Nephron (organoid): Measurements from ENCODE around the gene AMPH.

Experiments used
- H3K27ac Mint-ChIP-seq, 3 experiments: 2 replicates each; pipeline ENCODE4 v1.8.0; 2020; ENCODE audit warnings: mixed read lengths in 3 of 3, mild to moderate bottlenecking in 2 of 3, moderate library complexity in 1 of 3
- H3K27me3 Mint-ChIP-seq: 2 replicates; pipeline ENCODE4 v1.8.0; 2021; ENCODE audit warnings: low read depth, mild to moderate bottlenecking, moderate library complexity, mixed read lengths
- H3K36me3 Mint-ChIP-seq: 2 replicates; pipeline ENCODE4 v1.8.0; 2020; ENCODE audit warnings: low read depth, mixed read lengths
- H3K4me1 Mint-ChIP-seq: 2 replicates; pipeline ENCODE4 v1.8.0; 2020; ENCODE audit warnings: mixed read lengths
- H3K4me3 Mint-ChIP-seq, 3 experiments: 2 replicates each; pipeline ENCODE4 v1.8.0; 2020; ENCODE audit warnings: mild to moderate bottlenecking in 3 of 3, mixed read lengths in 3 of 3, moderate library complexity in 2 of 3
- H3K9me3 Mint-ChIP-seq: 2 replicates; pipeline ENCODE4 v1.8.0; 2020; ENCODE audit warnings: mixed read lengths
- CTCF ChIP-seq, 3 experiments: fragments of 200-600 bp; sonication (generic); IDR thresholded peaks; one replicate each; pipeline ENCODE4 v1.5.0; 2021; ENCODE audit warnings: antibody characterized with exemption in 3 of 3; ENCODE audit not compliant: unreplicated experiment in 3 of 3

AMPH gene

GRCh38 chr7:38660427-38661099 lies 29.4 kb upstream of the AMPH start:
- TF ChIP-seq CTCF (IDR thresholded peaks at IDR 0.05; ENCODE audit: unreplicated experiment in 3 of 3): peak in 2 of 3 experiments; percentile 27 to 58
- Mint-ChIP-seq H3K27me3 (peaks cover 6% of the 10 kb centered on the region), H3K36me3 (no peaks in the 10 kb centered on the region), H3K27ac (no peak overlapping the region), H3K4me1 (peaks cover 10% of the 10 kb centered on the region), H3K9me3 (peaks cover 28% of the 10 kb centered on the region), H3K4me3 (no peak overlapping the region)

GRCh38 chr7:38659931-38660330 lies 28.8 kb upstream of the AMPH start:
- Mint-ChIP-seq H3K4me3 (no peak overlapping the region), H3K4me1 (peaks cover 10% of the 10 kb centered on the region), H3K27ac (no peak overlapping the region), H3K36me3 (no peaks in the 10 kb centered on the region), H3K9me3 (peaks cover 28% of the 10 kb centered on the region), H3K27me3 (peaks cover 6% of the 10 kb centered on the region)
- TF ChIP-seq CTCF (IDR thresholded peaks at IDR 0.05; ENCODE audit: unreplicated experiment in 3 of 3): no peak

- H3K4me1 Mint-ChIP-seq: peaks cover 10% of the 10 kb centered on the region
- no peak overlapping the region for H3K4me3 Mint-ChIP-seq
- peak overlapping the region in 1 of 3 experiments; percentile 20 for H3K27ac Mint-ChIP-seq
- peaks cover 27% of the 10 kb centered on the region for H3K9me3 Mint-ChIP-seq
- H3K27me3 Mint-ChIP-seq: peaks cover 6% of the 10 kb centered on the region
- TF ChIP-seq CTCF (IDR thresholded peaks at IDR 0.05; ENCODE audit: unreplicated experiment in 3 of 3): no peak
- no peaks in the 10 kb centered on the region for H3K36me3 Mint-ChIP-seq
These were observed 27.7 kb upstream of the AMPH start for GRCh38 chr7:38658921-38659320.

DNA sequence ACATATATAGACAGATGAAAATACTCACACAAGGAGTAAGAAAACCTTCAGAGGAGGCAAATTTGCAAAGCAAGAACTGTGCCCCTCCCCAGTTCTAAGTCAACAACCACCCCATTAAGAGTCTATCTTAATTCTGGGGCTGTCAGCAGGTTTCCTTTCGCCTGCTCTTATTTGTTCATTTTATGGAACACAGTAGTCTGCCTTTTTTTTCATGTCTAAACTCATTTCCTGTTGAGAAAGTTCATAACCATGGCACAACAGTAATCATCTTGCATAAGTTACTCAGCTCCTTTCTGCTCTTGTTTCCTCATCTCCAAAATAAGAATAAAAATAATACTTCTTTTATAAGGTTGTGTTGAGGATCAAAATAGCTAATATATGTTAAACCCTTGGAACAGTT lies 25.8 kb upstream of the AMPH start:
- Mint-ChIP-seq H3K36me3 (no peaks in the 10 kb centered on the region), H3K9me3 (peaks cover 23% of the 10 kb centered on the region), H3K27ac (no peak overlapping the region), H3K4me3 (no peak overlapping the region), H3K27me3 (peaks cover 6% of the 10 kb centered on the region), H3K4me1 (peaks cover 10% of the 10 kb centered on the region)
- TF ChIP-seq CTCF (IDR thresholded peaks at IDR 0.05; ENCODE audit: unreplicated experiment in 3 of 3): no peak

- no peak overlapping the region for H3K4me3 Mint-ChIP-seq
- peaks cover 16% of the 10 kb centered on the region for H3K9me3 Mint-ChIP-seq
- no peak overlapping the region for H3K27ac Mint-ChIP-seq
- no peak for TF ChIP-seq CTCF (IDR thresholded peaks at IDR 0.05; ENCODE audit: unreplicated experiment in 3 of 3)
- peaks cover 6% of the 10 kb centered on the region for H3K27me3 Mint-ChIP-seq
- peaks cover 10% of the 10 kb centered on the region for H3K4me1 Mint-ChIP-seq
- H3K36me3 Mint-ChIP-seq: no peaks in the 10 kb centered on the region
These were observed 24.9 kb upstream of the AMPH start for GRCh38 chr7:38655833-38656774.
